Activated T-helper 1 cell treated with anti-CD3 and anti-CD28 coated beads, Interleukin-12 subunit alpha, Interleukin-12 subunit beta, Interleukin-2, Interleukin-4 antibody, amounts not matched to agents 30 ng/mL and 10 ng/mL and 1 ng/mL, durations not matched to agents 14 hours and 24 hours and 36 hours (primary cell): Measurements from ENCODE around the gene PCDHGA4. TPM values are rescaled to one million over a fixed set of nuclear protein-coding genes. Genes with fewer than 3 reads are reported as not detected.
"Not testable (repeated sequence)": the region's sequence is repeated elsewhere in the genome, so short reads cannot be mapped to it uniquely, and the experiment has no call there.

Experiments used
- DNase-seq: peaks from one replicate; pipeline ENCODE4 v3.0.0; 2021; ENCODE audit warnings: low spot score
- H3K27ac Mint-ChIP-seq: one replicate; pipeline ENCODE4 v1.8.0; 2021; ENCODE audit warnings: mild to moderate bottlenecking, mixed read lengths
- H3K27me3 Mint-ChIP-seq: one replicate; pipeline ENCODE4 v1.8.0; 2022; ENCODE audit warnings: mild to moderate bottlenecking, moderate library complexity, mixed read lengths; ENCODE audit not compliant: insufficient read depth
- H3K36me3 Mint-ChIP-seq: one replicate; pipeline ENCODE4 v1.8.0; 2021; ENCODE audit warnings: low read depth, mixed read lengths
- H3K4me1 Mint-ChIP-seq: one replicate; pipeline ENCODE4 v1.8.0; 2021; ENCODE audit warnings: low read depth, mixed read lengths
- H3K4me3 Mint-ChIP-seq: one replicate; pipeline ENCODE4 v1.8.0; 2021; ENCODE audit warnings: mild to moderate bottlenecking, moderate library complexity, mixed read lengths
- H3K9me3 Mint-ChIP-seq: one replicate; pipeline ENCODE4 v1.8.0; 2021; ENCODE audit warnings: mixed read lengths
- intact Hi-C: fragments of 100-400 bp; cut with micrococcal nuclease; formaldehyde crosslinking; loops from one replicate; pipeline ENCODE4 v1.15.1; 2024
- total RNA-seq: library from RNA; stranded (reverse); gene quantifications from 2 replicates; pipeline ENCODE4 v1.2.3, GENCODE V29; 2022

The PCDHGA4 gene
- total RNA-seq, 1 donor from 2014 or later: 0.21 TPM

DNA sequence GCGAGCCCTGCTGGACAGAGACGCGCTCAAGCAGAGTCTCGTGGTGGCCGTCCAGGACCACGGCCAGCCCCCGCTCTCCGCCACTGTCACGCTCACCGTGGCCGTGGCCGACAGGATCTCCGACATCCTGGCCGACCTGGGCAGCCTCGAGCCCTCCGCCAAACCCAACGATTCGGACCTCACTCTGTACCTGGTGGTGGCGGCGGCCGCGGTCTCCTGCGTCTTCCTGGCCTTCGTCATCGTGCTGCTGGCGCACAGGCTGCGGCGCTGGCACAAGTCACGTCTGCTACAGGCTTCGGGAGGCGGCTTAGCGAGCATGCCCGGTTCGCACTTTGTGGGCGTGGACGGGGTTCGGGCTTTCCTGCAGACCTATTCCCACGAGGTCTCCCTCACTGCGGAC, 22.2 kb upstream of the PCDHGA4 start:
- DNase-seq, H3K27ac Mint-ChIP-seq, H3K36me3 Mint-ChIP-seq, intact Hi-C loops, H3K4me1 Mint-ChIP-seq, H3K4me3 Mint-ChIP-seq: not testable (repeated sequence)
- Mint-ChIP-seq H3K9me3 (peaks cover 35% of the 10 kb centered on the region), H3K27me3 (peaks cover 33% of the 10 kb centered on the region)

DNA sequence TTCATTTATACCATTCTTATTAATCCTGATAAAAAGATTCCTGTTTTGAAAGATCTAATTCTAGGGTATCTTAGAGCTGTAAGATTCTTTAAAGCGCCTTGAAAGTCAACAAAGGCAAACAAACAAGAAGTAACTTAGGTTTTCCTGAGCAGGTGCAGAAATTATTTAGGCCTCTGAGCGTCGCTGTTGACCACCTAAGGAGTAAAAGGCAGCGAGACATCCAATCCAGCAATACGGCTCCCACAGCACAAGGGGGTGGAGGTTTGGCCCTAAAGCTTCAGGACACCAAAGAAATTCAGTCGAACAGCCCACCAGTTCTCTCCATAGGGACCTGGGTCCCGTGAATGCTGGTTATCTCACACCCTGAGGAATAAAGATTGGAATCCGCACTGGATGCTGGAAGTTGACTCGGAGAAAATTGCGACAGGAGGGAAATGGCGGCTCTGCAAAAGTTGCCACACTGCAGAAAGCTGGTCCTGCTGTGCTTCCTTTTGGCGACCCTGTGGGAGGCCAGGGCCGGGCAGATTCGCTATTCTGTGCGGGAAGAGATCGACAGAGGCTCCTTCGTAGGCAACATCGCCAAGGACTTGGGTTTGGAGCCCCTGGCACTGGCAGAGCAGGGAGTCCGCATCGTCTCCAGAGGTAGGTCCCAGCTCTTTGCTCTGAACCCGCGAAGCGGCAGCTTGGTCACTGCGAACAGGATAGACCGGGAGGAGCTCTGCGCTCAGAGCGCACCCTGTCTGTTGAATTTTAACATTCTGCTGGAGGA, 16.1 kb upstream of the PCDHGA4 start, which contains the start of gene PCDHGA2:
TSS of gene PCDHGA2 (plus strand) at position 223 of the 769 bp plus-strand sequence.
- peak within 1 kb of the TSS; percentile 64 for H3K4me3 Mint-ChIP-seq
- H3K27ac Mint-ChIP-seq: peak within 1 kb of the TSS; percentile 15
- no peaks in the 10 kb centered on the region for H3K4me1 Mint-ChIP-seq
- peaks cover 4% of the 10 kb centered on the region for H3K36me3 Mint-ChIP-seq
- DNase-seq: no peak
- H3K9me3 Mint-ChIP-seq: peaks cover 38% of the 10 kb centered on the region
- intact Hi-C loops: loop anchor here (5.0 kb wide), 2 partner anchors 44 to 84 kb away; partner anchors contain the start of genes PCDHGA11 and PCDHGA7
- H3K27me3 Mint-ChIP-seq: peaks cover 39% of the 10 kb centered on the region

DNA sequence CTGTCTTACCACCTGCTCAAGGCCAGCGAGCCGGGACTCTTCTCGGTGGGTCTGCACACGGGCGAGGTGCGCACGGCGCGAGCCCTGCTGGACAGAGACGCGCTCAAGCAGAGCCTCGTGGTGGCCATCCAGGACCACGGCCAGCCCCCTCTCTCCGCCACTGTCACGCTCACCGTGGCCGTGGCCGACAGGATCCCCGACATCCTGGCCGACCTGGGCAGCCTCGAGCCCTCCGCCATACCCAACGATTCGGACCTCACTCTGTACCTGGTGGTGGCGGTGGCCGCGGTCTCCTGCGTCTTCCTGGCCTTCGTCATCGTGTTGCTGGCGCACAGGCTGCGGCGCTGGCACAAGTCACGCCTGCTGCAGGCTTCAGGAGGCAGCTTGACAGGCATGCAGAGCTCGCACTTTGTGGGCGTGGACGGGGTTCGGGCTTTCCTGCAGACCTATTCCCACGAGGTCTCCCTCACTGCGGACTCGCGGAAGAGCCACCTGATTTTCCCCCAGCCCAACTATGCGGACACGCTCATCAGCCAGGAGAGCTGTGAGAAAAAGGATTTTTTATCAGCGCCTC, 14.0 kb upstream of the PCDHGA4 start:
- intact Hi-C loops: not testable (repeated sequence)

DNA sequence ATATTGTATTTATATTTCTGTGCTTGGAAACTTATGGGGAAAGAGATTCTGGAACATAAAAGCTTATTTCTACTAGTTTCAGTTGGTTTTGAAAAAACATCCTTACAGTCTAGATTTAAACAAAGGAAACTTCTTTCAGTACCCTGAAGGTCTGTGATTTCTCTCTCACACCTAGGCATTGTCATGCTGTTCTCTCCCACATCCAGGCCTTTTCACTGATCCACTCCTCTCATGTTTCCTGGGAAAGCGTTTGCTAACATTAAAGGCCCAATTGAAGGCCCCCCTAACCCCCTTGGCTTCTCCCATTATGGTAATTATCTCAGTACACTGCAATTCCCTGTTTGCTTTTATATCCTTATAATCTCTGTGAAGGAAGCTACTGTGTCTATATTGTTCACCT, 12.0 kb upstream of the PCDHGA4 start:
- Mint-ChIP-seq H3K4me1 (no peaks in the 10 kb centered on the region), H3K4me3 (no peak overlapping the region), H3K27me3 (peaks cover 21% of the 10 kb centered on the region), H3K9me3 (peaks cover 44% of the 10 kb centered on the region), H3K36me3 (peaks cover 2% of the 10 kb centered on the region), H3K27ac (no peak overlapping the region)
- intact Hi-C loops: no loop called here
- no peak for DNase-seq

More for the DNA sequence above, 14.0 kb upstream of the PCDHGA4 start:
- H3K4me3 Mint-ChIP-seq, DNase-seq, H3K36me3 Mint-ChIP-seq, H3K27ac Mint-ChIP-seq, H3K4me1 Mint-ChIP-seq: not testable (repeated sequence)
- peaks cover 31% of the 10 kb centered on the region for H3K27me3 Mint-ChIP-seq
- H3K9me3 Mint-ChIP-seq: peaks cover 41% of the 10 kb centered on the region

DNA sequence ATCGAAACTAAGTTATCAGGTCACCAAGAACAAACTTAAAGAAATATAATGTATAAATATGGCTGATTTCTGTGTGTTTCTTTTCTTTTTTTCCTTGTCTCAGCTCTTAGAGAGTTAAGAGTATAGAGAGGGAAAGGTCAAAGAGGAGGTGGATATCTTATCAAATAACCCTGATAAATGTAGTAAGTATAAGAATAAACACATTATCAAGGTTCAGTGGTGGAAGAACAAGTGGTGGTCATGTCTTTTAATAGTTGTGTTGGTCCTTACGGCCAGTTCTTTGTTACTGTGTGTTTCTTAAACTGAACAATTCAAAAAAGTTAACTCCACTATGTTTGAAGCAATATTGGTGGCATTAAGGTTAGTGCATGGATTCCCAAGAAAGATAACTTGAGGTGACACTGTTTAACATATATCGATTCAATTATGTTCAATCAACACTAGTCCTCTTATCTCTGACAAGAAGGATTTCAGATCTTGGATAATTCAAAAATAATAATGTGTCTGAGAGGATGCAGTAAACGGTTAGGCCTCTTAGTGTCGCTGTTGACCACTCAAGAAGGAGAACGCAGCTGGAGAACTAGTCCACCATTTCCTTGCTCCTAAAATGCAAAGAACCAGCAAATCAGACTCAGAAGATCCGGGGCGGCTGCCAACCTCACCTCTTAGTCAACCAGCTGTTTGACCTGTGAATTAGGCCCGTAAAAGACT, 11.4 kb upstream of the PCDHGA4 start, which contains the start of gene PCDHGA3:
TSS of gene PCDHGA3 (plus strand) at position 588 of the 711 bp plus-strand sequence. CDS start 205 bp downstream, outside the sequence.
- H3K4me3 Mint-ChIP-seq: peak within 1 kb of the TSS; percentile 75
- intact Hi-C loops: no loop called here
- DNase-seq: no peak
- peaks cover 2% of the 10 kb centered on the region for H3K36me3 Mint-ChIP-seq
- peaks cover 15% of the 10 kb centered on the region for H3K27me3 Mint-ChIP-seq
- H3K27ac Mint-ChIP-seq: no peak within 1 kb of the TSS
- no peaks in the 10 kb centered on the region for H3K4me1 Mint-ChIP-seq
- peaks cover 42% of the 10 kb centered on the region for H3K9me3 Mint-ChIP-seq

DNA sequence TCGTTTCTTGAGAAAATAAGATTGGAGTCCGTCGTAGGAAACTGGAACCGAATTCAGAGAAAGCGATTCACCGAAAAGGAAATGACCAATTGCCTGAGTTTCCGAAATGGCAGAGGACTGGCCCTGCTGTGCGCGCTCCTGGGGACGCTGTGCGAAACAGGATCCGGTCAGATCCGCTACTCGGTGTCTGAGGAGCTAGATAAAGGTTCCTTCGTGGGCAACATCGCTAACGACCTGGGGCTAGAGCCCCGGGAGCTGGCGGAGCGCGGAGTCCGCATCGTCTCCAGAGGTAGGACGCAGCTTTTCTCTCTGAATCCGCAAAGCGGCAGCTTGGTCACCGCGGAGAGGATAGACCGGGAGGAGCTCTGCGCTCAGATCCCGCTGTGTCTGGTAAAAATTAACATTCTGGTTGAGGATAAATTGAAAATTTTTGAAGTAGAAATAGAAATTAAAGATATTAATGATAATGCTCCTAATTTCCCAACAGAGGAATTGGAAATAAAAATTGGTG, 10.8 kb upstream of the PCDHGA4 start:
- intact Hi-C loops: no loop called here
- Mint-ChIP-seq H3K36me3 (peaks cover 2% of the 10 kb centered on the region), H3K9me3 (peaks cover 42% of the 10 kb centered on the region), H3K4me1 (no peaks in the 10 kb centered on the region), H3K4me3 (peak overlapping the region; percentile 75), H3K27me3 (peaks cover 9% of the 10 kb centered on the region), H3K27ac (no peak overlapping the region)
- no peak for DNase-seq

DNA sequence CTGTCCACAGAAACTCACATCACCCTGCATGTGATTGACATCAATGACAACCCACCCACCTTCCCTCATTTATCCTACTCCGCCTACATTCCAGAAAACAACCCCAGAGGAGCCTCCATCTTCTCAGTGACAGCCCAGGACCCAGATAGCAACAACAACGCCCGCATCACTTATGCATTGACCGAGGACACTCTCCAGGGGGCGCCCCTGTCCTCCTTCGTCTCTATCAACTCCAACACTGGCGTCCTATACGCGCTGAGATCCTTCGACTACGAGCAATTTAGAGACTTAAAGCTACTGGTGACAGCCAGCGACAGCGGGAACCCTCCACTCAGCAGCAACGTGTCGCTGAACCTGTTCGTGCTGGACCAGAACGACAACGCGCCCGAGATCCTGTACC, 9.5 kb upstream of the PCDHGA4 start:
- peaks cover 43% of the 10 kb centered on the region for H3K9me3 Mint-ChIP-seq
- no peak overlapping the region for H3K4me3 Mint-ChIP-seq
- peaks cover 6% of the 10 kb centered on the region for H3K4me1 Mint-ChIP-seq
- H3K36me3 Mint-ChIP-seq: peaks cover 2% of the 10 kb centered on the region
- no peak overlapping the region for H3K27ac Mint-ChIP-seq
- peaks cover 12% of the 10 kb centered on the region for H3K27me3 Mint-ChIP-seq
- DNase-seq: no peak
- intact Hi-C loops: no loop called here

DNA sequence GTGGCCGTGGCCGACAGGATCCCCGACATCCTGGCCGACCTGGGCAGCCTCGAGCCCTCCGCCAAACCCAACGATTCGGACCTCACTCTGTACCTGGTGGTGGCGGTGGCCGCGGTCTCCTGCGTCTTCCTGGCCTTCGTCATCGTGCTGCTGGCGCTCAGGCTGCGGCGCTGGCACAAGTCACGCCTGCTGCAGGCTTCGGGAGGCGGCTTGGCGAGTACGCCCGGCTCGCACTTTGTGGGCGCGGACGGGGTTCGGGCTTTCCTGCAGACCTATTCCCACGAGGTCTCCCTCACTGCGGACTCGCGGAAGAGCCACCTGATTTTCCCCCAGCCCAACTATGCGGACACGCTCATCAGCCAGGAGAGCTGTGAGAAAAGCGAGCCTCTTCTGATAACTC, 8.8 kb upstream of the PCDHGA4 start:
- Mint-ChIP-seq H3K9me3 (peaks cover 46% of the 10 kb centered on the region), H3K27me3 (peaks cover 12% of the 10 kb centered on the region)
- H3K27ac Mint-ChIP-seq, intact Hi-C loops, H3K4me3 Mint-ChIP-seq, H3K36me3 Mint-ChIP-seq, H3K4me1 Mint-ChIP-seq, DNase-seq: not testable (repeated sequence)

DNA sequence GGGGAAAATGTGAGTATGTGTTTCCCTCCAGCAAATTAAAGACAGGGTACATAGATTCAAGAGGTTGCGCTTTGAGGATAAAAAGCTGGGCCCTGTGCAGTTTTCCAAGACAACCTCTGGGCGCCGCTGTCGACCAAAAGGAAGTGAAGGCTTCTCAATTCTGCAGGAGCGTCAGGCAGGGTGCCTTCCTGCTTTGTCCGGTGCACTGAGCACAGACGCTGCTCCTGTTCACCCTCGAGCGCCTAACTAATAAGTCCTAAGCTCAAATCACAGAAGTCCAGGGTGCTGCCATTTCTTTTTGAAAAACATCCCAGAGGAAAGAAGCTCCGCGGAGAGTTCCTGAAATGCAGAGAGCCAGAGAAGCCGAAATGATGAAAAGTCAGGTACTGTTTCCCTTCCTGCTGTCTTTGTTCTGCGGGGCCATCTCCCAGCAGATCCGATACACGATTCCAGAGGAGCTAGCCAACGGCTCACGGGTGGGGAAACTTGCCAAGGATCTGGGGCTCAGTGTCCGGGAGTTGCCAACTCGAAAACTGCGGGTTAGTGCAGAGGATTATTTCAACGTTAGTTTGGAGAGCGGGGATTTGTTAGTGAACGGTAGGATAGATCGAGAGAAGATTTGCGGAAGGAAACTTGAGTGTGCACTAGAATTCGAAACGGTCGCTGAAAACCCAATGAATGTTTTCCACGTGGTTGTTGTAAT, 4.8 kb upstream of the PCDHGA4 start, which contains the start of gene PCDHGB1:
TSS of gene PCDHGB1 (plus strand) at position 183 of the 703 bp plus-strand sequence. CDS start at position 345, 162 bp downstream.
- peaks cover 41% of the 10 kb centered on the region for H3K9me3 Mint-ChIP-seq
- intact Hi-C loops: loop anchor here (10.0 kb wide), 1 partner anchor 105 kb away; the partner anchor contains the start of gene PCDHB15
- H3K27ac Mint-ChIP-seq: no peak within 1 kb of the TSS
- H3K4me3 Mint-ChIP-seq: peak within 1 kb of the TSS; percentile 63
- H3K4me1 Mint-ChIP-seq: peaks cover 6% of the 10 kb centered on the region
- no peaks in the 10 kb centered on the region for H3K36me3 Mint-ChIP-seq
- H3K27me3 Mint-ChIP-seq: peaks cover 9% of the 10 kb centered on the region
- DNase-seq: peak; percentile 30

DNA sequence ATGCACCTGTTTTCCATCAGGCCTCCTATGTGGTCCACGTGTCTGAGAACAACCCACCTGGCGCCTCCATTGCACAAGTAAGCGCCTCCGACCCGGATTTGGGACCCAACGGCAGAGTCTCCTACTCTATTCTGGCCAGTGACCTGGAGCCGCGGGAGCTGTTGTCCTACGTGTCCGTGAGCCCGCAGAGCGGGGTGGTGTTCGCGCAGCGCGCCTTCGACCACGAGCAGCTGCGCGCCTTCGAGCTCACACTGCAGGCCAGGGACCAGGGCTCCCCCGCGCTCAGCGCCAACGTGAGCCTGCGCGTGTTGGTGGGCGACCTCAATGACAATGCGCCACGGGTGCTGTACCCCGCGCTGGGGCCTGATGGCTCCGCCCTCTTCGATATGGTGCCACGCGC, 3.2 kb upstream of the PCDHGA4 start:
- H3K9me3 Mint-ChIP-seq: peaks cover 34% of the 10 kb centered on the region
- intact Hi-C loops: loop anchor here (10.0 kb wide), 1 partner anchor 107 kb away; the partner anchor contains the start of gene PCDHB15
- H3K36me3 Mint-ChIP-seq: no peaks in the 10 kb centered on the region
- H3K4me1 Mint-ChIP-seq: peaks cover 6% of the 10 kb centered on the region
- H3K27me3 Mint-ChIP-seq: peaks cover 11% of the 10 kb centered on the region
- DNase-seq: no peak
- no peak overlapping the region for H3K4me3 Mint-ChIP-seq
- H3K27ac Mint-ChIP-seq: no peak overlapping the region

DNA sequence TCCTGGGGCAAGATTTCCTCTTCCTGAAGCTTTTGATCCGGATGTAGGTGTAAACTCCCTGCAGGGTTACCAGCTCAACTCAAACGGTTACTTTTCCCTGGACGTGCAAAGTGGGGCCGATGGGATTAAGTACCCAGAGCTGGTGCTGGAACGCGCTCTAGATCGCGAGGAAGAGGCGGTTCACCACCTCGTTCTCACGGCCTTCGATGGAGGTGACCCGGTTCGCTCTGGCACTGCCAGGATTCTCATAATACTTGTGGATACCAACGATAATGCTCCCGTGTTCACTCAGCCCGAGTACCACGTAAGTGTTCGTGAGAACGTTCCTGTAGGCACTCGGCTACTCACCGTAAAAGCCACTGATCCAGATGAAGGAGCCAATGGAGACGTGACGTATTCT, 820 bp downstream of the PCDHGA4 start:
- H3K27me3 Mint-ChIP-seq: peaks cover 2% of the 10 kb centered on the region
- intact Hi-C loops: loop anchor here (5.0 to 10.0 kb wide), 2 partner anchors 111 to 167 kb away; partner anchors contain the start of gene PCDHB15
- H3K4me1 Mint-ChIP-seq: peaks cover 6% of the 10 kb centered on the region
- H3K9me3 Mint-ChIP-seq: peaks cover 26% of the 10 kb centered on the region
- H3K27ac Mint-ChIP-seq: no peak overlapping the region
- no peak for DNase-seq
- peaks cover 2% of the 10 kb centered on the region for H3K36me3 Mint-ChIP-seq
- H3K4me3 Mint-ChIP-seq: no peak overlapping the region

DNA sequence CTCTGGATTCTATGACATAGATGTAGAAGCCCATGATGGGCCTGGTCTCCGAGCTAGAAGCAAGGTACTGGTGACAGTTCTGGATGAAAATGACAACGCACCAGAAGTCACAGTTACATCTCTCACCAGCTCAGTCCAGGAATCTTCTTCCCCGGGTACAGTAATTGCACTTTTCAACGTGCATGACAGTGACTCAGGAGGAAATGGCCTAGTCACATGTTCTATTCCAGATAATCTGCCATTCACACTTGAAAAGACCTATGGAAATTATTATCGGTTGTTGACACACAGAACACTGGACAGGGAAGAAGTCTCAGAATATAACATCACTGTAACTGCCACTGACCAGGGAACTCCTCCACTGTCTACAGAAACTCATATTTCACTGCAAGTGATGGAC, 1.3 kb downstream of the PCDHGA4 start:
- peaks cover 7% of the 10 kb centered on the region for H3K27me3 Mint-ChIP-seq
- no peak for DNase-seq
- intact Hi-C loops: loop anchor here (5.0 to 10.0 kb wide), 2 partner anchors 111 to 166 kb away; partner anchors contain the start of gene PCDHB15
- peaks cover 6% of the 10 kb centered on the region for H3K4me1 Mint-ChIP-seq
- H3K36me3 Mint-ChIP-seq: peaks cover 2% of the 10 kb centered on the region
- H3K27ac Mint-ChIP-seq: no peak overlapping the region
- H3K4me3 Mint-ChIP-seq: no peak overlapping the region
- peaks cover 26% of the 10 kb centered on the region for H3K9me3 Mint-ChIP-seq
